Esophagus squamous epithelium (tissue), 5 donors: ENCODE data around the gene SERPINH1. TPM values are rescaled to one million over a fixed set of nuclear protein-coding genes. Genes with fewer than 3 reads are reported as not detected.

ENCODE experiments used
- DNase-seq: peaks from one replicate; lab custom pipeline; 2025; lab: John Stamatoyannopoulos, UW
- H3K27ac ChIP-seq, 4 donors: fragments of 200-600 bp; sonication (generic); one replicate each; pipeline ENCODE4 v1.5.1; 2016 to 2019; ENCODE audit warnings: mild to moderate bottlenecking in 1 of 4
- H3K27me3 ChIP-seq, 4 donors: fragments of 200-600 bp; sonication (generic); 1 replicate in 3 of 4; 2 replicates in 1 of 4; pipeline versions ENCODE4 v1.5.1 to v1.6.0; 2017 to 2021; ENCODE audit warnings: antibody characterized with exemption in 1 of 4
- H3K36me3 ChIP-seq, 3 donors: fragments of 200-600 bp; sonication (generic); one replicate each; pipeline ENCODE4 v1.5.1; 2016 to 2019
- H3K4me1 ChIP-seq, 3 donors: fragments of 200-600 bp; sonication (generic); one replicate each; pipeline ENCODE4 v1.5.1; 2017 to 2019
- H3K4me3 ChIP-seq, 4 donors: fragments of 200-600 bp; sonication (generic); 1 replicate in 3 of 4; 2 replicates in 1 of 4; pipeline ENCODE4 v1.5.1; 2016 to 2019; ENCODE audit warnings: mild to moderate bottlenecking in 2 of 4, moderate library complexity in 1 of 4
- H3K9me3 ChIP-seq, 3 donors: fragments of 200-600 bp; sonication (generic); one replicate each; pipeline ENCODE4 v1.5.1; 2016 to 2019
- POLR2A ChIP-seq, 4 donors: fragments of 450-650 bp; IDR thresholded peaks; one replicate each; pipeline ENCODE4 v1.6.1; 2017; ENCODE audit warnings: antibody characterized with exemption in 4 of 4, mild to moderate bottlenecking in 4 of 4, moderate library complexity in 3 of 4
- WGBS, 2 donors: methylation state at CpG; one replicate each; pipeline ENCODE4 v1.1.5; 2018; 5-methylcytosine and 5-hydroxymethylcytosine counted together
- intact Hi-C: fragments of 100-400 bp; cut with DNase I; formaldehyde crosslinking; loops from one replicate; pipeline ENCODE4 v1.15.0; 2022
- total RNA-seq, 4 donors: library from RNA; depleted of rRNA; stranded (reverse); fragments of >200 nt; gene quantifications; one replicate each; pipeline ENCODE4 v1.1.0, GENCODE V29; 2016
- TF ChIP-seq, protein P1 (sequence below), 6 experiments: fragments of 450-650 bp in 4 of 6; fragments of 200-600 bp in 2 of 6; sonication (generic) in 2 of 6; IDR thresholded peaks; one replicate each; pipeline ENCODE4 v1.5.1; 2016 to 2019; ENCODE audit warnings: antibody characterized with exemption in 6 of 6, mild to moderate bottlenecking in 4 of 6, moderate library complexity in 4 of 6
- donor health status: DM: yes; HTN: yes; CAD: no.

SERPINH1 gene
- total RNA-seq, 4 donors from 2014 or later = 41.4 to 70.1 (median 46.5) TPM

DNA sequence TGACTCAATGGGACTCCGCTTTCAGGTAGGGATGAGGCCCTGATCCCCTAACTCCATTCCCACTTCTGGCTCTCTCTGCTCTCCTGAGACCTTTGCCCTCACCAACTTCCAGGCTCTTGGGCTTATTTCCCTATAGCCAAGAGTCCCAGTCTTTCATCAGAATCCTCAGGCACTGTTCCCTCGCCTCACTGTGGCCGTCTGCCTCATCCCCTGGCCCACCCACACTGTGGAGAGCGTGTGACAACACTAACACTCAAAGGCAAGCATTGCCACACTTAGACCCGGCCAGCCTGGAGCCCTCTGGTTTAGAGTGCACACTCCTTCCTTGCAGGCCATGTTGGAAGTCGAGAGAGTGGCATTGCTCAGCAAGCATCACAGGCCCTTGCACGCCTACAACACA is 27.0 kb downstream of the SERPINH1 start:
- peaks cover 0 to 4% (median 0%) of the 10 kb centered on the region in 4 donors for H3K27me3 ChIP-seq
- no peak for DNase-seq
- H3K4me1 ChIP-seq = peaks cover 0 to 13% (median 6%) of the 10 kb centered on the region in 3 donors
- H3K36me3 ChIP-seq = no peaks in the 10 kb centered on the region
- WGBS, 2 donors = 82 to 84% methylated on average over 7 of the region's 7 CpGs
- intact Hi-C loops = no loop called here
- no peak overlapping the region for H3K4me3 ChIP-seq
- TF ChIP-seq, protein P1, sequence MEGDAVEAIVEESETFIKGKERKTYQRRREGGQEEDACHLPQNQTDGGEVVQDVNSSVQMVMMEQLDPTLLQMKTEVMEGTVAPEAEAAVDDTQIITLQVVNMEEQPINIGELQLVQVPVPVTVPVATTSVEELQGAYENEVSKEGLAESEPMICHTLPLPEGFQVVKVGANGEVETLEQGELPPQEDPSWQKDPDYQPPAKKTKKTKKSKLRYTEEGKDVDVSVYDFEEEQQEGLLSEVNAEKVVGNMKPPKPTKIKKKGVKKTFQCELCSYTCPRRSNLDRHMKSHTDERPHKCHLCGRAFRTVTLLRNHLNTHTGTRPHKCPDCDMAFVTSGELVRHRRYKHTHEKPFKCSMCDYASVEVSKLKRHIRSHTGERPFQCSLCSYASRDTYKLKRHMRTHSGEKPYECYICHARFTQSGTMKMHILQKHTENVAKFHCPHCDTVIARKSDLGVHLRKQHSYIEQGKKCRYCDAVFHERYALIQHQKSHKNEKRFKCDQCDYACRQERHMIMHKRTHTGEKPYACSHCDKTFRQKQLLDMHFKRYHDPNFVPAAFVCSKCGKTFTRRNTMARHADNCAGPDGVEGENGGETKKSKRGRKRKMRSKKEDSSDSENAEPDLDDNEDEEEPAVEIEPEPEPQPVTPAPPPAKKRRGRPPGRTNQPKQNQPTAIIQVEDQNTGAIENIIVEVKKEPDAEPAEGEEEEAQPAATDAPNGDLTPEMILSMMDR (IDR thresholded peaks at IDR 0.05) = no peak
- no peak for TF ChIP-seq POLR2A (IDR thresholded peaks at IDR 0.05)
- H3K9me3 ChIP-seq = no peaks in the 10 kb centered on the region
- H3K27ac ChIP-seq = no peak overlapping the region

DNA sequence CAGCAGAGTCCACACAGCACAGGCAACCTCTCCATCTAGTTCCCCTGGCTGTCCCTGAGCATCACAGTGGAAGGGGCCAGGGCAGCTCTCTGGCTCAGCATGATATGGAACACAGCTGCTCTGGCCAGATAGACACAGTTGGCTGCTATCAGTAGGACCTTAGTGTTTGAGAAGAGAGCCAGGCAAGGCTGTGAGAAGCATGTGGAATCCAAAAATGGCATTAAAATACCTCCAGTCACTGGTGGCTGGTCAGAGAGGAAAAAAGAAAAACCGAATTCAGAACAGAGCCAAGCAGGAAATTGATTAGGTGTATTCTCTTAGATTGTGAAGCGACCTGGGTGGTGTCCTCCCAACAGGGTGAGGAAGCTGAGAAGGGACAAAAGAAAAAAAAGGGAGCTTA is 27.9 kb downstream of the SERPINH1 start:
- Histone ChIP-seq H3K9me3 (no peaks in the 10 kb centered on the region), H3K36me3 (no peaks in the 10 kb centered on the region), H3K27ac (no peak overlapping the region), H3K27me3 (peaks cover 0 to under 1% (median 0%) of the 10 kb centered on the region in 4 donors), H3K4me1 (peaks cover 0 to 5% (median 0%) of the 10 kb centered on the region in 3 donors), H3K4me3 (no peak overlapping the region)
- TF ChIP-seq, protein P1 (IDR thresholded peaks at IDR 0.05) = no peak
- no peak for TF ChIP-seq POLR2A (IDR thresholded peaks at IDR 0.05)
- no peak for DNase-seq
- WGBS, 2 donors = 44 to 63% methylated on average over 2 of the region's 2 CpGs
- intact Hi-C loops = no loop called here

DNA sequence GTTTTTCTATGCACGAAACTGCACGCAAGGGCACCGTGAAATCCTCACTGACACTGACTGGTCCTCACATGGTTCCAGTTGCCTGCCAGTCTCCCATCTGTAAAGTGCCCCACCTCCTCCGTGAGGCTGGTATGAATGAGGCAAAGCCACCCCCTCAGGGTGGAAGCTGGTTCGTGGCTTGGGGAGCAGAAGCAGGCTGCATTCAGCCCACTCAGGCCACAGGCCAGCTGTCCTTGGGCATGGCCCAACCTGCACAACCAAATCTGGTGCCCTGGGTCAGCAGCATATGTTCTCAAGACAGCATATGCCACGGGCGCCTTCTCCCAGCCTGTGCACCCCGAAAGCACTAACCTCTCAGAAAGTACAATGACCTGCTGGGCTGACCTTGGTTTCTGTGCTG is 29.3 kb downstream of the SERPINH1 start:
- TF ChIP-seq POLR2A (IDR thresholded peaks at IDR 0.05) = no peak
- TF ChIP-seq, protein P1 (IDR thresholded peaks at IDR 0.05) = no peak
- H3K9me3 ChIP-seq = no peaks in the 10 kb centered on the region
- intact Hi-C loops = no loop called here
- H3K4me1 ChIP-seq = no peaks in the 10 kb centered on the region
- no peak overlapping the region for H3K4me3 ChIP-seq
- no peak overlapping the region for H3K27ac ChIP-seq
- no peak for DNase-seq
- H3K36me3 ChIP-seq = no peaks in the 10 kb centered on the region
- H3K27me3 ChIP-seq = peaks cover 0 to 12% (median 0%) of the 10 kb centered on the region in 4 donors
- 70 to 71% methylated on average over 5 to 8 of the region's 8 CpGs for WGBS, 2 donors

DNA sequence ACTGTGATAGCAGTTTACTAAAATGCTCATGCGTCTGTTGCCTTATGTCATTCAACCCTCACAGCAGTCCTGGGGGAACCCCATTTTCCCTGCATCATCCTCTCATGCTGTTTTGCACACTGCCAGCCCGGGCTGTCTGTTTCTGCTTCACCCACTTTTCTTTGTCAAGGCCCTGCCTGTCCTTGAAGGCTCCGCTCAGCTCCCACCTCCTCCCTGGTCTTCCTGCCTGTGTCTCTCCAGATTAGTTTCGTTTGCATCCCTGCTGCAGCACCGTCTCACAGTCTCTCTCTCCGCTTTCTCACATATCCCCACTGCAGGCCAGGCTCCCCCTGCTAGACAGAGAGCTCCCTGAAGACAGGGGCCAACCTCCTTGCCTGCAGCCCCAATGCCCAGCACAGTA is 29.9 kb downstream of the SERPINH1 start:
- TF ChIP-seq, protein P1 (IDR thresholded peaks at IDR 0.05) = no peak
- TF ChIP-seq POLR2A (IDR thresholded peaks at IDR 0.05) = no peak
- H3K36me3 ChIP-seq = no peaks in the 10 kb centered on the region
- no peak overlapping the region for H3K27ac ChIP-seq
- 82 to 89% methylated on average over 6 of the region's 6 CpGs for WGBS, 2 donors
- DNase-seq = no peak
- intact Hi-C loops = no loop called here
- no peaks in the 10 kb centered on the region for H3K4me1 ChIP-seq
- no peak overlapping the region for H3K4me3 ChIP-seq
- H3K9me3 ChIP-seq = no peaks in the 10 kb centered on the region
- peaks cover 0 to 16% (median 0%) of the 10 kb centered on the region in 4 donors for H3K27me3 ChIP-seq

DNA sequence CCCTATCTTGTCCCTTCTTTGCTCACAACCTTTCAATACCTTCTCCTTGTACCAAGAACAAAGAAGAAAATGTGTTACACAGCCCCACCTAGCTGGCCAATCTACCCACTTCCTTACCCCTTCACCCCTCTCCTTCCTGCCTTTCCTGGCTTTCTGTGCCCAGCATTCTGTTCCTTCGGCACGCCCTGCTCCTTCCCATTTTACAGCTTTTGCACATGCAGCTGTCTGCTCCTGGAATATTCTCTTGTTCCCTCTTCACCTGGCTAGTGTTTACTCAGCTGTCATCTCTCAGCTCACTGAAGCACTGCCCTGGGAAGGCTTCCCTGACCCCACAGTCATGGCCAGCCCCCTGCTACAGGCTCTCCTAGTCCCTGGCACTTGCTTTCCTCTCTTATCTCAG is 30.7 kb downstream of the SERPINH1 start:
- WGBS, 2 donors = 52 to 53% methylated on average over 2 of the region's 2 CpGs
- Histone ChIP-seq H3K36me3 (no peaks in the 10 kb centered on the region), H3K27ac (no peak overlapping the region), H3K27me3 (peaks cover 0 to 16% (median 0%) of the 10 kb centered on the region in 4 donors), H3K9me3 (no peaks in the 10 kb centered on the region), H3K4me3 (no peak overlapping the region), H3K4me1 (no peaks in the 10 kb centered on the region)
- TF ChIP-seq POLR2A (IDR thresholded peaks at IDR 0.05) = no peak
- TF ChIP-seq, protein P1 (IDR thresholded peaks at IDR 0.05) = no peak
- no peak for DNase-seq
- intact Hi-C loops = no loop called here
